Fibroblast of gingiva (primary cell): ENCODE results near the gene TRIM9.
A peak's percentile ranks its signal among the peaks of the same experiment; 100 is the strongest.
"Not testable (repeated sequence)": the region's sequence is repeated elsewhere in the genome, so short reads cannot be mapped to it uniquely, and the experiment has no call there.

Experiments used
- DNase-seq: peaks from one replicate; pipeline ENCODE4 v3.0.0-alpha.2; 2011; ENCODE audit warnings: low read depth

TRIM9 gene

DNA sequence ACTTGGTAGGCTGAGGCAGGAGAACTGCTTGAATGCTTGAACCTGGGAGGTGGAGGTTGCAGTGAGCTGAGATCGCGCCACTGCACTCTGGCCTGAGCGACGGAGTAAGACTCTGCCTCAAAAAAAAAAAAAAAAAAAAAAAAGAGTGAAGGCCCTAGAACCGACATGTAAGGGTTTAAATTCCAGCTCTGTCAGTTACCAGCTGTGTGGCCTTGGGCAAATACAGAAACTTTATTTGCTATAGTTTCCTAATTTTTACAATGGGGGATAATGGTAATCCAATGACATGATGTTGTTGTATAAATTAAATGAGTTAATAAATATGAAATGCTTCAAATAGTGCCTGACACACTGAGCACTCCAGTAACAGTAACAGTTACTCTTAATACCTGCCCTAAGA is 131.0 kb downstream of the TRIM9 start:
- no peak for DNase-seq

DNA sequence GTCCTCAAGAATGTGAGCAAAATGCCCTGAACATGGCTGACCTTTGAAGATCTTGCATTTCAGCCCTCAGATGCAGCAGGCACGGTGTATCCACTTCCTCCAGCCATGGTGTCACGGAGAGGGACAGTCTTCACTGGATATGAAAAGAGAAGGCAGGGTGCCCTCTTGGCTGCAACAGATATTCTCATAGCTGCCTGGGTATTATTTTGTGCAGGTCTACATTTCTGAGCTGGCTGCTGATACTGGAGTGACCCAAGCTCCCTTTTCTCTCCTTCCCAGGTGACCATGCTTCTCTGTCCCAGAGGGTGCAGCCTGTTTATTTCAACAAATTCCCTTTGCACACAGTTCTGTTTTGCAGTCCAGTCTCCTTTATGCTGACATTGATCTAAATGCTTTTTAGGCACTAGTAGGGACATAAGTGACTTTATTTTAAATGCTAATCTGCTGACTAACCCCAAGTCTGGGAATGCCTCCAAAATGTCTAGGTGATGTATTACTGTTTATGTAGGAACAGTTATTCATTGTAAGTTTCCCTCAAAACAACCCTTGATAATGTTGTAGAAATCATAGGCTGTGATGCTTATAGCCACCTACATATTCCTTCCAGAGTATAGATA is 133.2 kb downstream of the TRIM9 start:
- DNase-seq = peak; percentile 66

DNA sequence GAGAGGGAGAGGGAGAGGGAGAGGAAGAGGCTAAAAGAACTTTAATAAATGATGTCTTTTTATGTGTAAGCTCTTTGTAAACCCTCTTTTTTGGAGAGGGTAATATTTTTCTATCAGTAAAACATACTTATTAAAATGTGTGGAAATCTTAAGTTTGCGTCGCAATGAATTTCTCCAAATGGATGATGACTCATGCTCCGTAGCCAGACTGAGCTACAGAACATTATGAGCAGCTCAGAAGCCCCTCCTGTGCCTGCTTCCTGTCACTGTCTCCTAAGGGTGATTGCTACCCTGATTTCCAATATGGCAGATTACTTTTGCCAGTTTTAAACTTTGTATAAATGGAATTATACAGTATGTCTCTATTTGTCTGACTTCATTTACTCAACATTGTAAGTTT is 137.6 kb downstream of the TRIM9 start:
- peak; percentile 28 for DNase-seq

DNA sequence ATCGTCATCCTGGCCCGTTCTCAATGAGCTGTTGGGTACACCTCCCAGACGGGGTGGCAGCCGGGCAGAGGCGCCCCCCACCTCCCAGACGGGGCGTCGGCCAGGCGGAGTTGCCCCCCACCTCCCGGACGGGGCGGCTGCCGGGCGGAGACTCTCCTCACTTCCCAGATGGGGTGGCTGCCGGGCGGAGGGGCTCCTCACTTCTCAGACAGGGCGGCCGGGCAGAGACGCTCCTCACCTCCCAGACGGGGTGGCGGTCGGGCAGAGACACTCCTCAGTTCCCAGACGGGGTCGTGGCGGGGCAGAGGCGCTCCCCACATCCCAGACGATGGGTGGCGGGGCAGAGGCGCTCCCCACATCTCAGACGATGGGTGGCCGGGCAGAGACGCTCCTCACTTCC is 138.5 kb downstream of the TRIM9 start:
- DNase-seq = not testable (repeated sequence)

DNA sequence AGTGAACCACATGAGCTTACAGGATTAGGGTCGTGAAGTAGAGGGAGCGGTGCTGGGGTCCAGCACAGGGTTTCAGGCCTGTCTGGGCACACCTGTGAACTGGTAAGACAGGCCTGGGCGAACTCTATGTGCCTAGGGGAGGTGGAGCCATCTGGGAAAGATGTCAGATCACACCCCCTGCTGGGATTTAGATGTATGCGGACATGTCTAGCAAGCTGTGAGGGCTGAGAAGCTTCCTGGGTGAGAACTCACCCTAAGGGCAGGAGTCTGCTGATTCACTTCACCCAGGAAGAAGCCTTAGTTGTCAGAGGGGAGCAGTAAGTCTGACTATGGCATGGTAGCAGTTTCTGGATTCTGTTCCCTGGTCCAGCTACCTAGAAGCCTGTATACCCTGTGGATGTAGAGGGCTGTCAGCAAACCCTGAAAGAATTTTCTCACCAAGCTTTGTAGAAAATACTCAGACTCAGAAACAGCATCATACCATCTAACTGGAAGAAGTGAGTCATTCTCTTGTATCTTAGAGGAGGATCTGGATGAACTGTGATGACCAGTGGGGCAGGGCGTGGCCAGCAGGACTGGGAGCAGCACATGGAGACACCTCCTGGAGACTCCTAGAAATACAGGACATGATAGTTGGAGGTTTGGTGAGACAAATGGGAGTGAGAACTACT is 139.4 kb downstream of the TRIM9 start:
- peak; percentile 90 for DNase-seq

DNA sequence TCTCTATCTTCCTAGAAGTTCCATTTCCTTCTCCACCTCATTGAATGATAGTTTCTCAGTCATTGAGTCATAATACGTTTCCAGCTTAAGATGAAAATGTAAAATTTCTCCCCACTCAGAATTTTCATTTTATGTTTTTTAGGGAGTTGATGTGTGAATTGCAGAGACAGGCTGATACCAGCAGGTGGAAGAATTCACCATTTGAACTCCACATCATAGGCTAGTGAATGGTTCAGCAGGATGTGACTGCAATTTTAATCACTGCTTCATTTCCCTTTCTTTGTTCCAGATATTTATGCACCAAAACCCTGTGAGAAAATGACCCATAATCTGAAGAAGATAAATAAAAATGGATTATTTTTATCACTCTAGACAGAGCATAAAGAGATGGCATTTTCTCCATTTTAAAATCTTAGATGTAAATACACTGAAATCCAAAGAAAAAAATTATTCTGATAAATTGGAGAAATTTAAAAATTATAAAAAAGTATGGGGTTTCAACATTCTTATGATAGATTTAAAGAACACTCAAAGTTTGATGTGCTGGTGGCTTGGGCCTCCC is 140.0 kb downstream of the TRIM9 start:
- DNase-seq = peak; percentile 57

DNA sequence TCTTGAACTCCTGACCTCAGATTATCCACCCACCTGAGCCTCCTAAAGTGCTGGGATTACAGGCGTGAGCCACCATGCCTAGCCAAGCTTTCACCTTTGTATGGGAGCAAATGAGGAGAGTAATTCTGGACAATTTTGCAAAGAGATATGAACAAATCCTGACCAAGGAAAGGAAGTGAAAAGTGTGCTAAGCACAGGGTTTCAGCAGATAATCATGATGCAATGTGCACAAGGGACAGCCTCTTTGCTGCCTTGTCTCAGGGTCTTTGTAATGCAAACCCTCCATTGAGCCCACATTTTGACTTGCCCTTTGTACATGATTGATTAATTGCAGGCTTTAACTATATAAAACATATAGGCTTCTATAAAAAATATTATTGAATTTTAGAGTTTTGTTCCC is 141.4 kb downstream of the TRIM9 start:
- no peak for DNase-seq

DNA sequence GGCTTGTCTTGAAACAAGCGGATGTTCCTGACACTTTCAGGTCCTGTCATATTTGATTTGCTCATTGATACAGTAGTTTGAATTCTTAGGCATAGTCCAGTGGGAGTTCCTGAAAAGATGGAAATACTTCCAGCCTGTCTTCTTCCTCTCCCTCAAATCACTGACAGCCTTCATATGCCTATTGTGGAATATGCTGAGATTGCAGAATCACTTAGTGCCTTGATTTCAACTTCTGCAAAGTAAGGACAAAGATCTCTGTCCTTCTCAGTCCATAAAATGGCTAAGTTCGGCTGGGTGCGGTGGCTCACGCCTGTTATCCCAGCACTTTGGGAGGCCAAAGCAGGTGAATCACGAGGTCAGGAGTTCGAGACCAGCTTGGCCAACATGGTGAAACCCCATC is 143.9 kb downstream of the TRIM9 start:
- no peak for DNase-seq

DNA sequence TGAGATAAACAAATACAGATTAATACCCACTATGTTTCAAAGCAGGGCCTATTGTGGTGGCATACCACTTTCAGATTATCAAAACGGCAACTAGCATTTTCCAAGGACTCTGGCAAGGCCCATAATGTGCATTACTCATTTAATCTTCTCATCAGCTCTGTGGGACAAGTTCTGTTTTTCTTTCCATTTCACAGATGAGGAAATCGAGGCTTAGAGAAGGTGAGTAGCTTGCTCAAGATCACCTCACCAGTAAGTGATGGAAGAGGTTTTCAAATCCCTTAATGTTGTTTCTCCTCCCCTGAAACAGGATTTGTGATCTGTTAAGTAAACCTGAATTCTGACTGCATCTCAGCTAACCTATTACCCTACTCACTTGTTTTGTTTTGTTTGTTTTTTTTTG is 146.7 kb downstream of the TRIM9 start:
- DNase-seq = no peak

DNA sequence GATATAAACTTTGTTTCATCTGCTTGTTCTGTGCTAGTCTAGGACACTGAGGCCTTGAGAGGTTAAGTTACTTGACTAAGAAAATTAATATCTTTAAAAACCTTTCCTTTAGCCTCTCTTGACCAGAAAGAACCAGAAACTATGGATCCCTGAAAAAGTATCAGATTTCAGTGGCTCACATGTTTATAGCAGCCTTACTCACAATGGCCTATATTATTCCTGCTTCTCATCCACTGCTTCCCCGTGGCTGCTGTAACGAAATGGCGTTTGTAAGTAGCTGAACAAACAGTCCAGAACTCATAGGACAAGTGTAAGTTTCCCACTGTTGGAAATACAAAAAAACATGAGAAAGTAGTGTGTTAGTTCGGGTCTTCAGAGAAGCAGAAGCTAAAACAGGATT is 147.5 kb downstream of the TRIM9 start:
- peak; percentile 6 for DNase-seq

DNA sequence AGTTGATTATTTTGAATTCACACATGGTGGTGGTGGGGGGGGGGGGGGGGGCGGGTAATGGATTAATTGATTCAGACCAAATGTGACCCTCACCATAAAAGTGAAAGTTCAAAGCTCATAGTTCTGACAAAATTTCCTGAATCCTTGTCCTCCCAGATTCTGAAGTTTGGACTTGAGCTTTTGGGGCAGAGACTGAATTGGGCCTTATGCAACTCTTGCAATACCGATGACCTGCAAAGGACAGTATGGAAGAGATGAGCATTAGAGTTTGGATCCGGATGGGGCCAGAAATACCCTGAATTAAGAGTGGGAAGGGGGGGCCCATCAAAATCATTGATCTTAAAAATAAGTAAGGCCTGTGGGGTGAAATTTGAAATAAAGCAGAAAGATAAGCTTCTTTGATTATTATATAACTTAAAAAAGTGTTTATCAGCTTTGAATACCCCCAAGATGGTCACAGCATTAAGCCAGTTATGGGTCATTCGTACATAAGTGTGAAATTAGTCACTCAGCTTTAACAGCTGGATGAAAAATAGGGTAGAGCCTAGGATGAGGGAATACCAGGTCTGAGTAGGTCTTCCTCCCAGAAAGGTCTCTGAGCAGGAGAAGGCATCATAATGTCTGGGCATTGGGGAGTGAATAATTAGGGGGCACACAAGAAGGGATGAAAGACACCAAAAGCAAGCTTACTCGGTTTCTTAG is 148.5 kb downstream of the TRIM9 start:
- no peak for DNase-seq

DNA sequence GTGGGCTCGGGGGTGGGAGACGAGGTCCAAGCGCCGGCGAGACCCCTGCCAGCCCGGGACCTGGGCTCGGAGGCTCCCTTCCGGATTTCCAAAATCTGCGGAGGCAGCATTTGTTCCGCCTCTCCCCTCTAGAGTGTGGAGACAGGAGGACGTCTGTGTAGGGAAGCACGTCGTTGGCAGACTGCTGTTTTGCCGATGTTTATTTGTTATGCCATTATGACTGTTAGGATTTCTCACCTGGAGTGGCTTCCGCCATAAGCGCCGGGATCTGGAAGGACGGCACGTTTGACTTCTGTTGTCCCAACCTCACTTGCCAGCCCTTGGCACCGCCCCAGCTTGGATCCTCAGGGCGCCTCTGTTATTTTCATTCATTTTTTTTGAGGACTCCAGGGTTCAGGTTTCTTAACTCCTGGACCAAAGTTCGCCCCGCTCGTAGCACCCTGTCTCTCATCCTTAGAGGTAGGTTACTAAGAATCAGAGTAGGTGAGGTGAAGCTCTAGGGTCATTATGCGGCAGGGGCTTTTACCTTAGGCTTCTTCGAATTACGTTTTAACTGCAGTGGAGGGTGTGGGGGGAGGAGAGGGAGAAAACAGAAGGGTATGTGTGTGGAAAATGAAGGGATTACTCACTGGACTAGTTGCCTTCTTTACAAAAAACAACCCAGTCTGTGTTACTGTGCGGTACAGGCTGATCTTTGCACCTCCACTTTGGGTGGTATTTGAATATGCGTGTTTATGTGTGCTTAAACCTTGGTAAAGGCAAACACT is 150.1 kb downstream of the TRIM9 start:
- DNase-seq = peak; percentile 42

DNA sequence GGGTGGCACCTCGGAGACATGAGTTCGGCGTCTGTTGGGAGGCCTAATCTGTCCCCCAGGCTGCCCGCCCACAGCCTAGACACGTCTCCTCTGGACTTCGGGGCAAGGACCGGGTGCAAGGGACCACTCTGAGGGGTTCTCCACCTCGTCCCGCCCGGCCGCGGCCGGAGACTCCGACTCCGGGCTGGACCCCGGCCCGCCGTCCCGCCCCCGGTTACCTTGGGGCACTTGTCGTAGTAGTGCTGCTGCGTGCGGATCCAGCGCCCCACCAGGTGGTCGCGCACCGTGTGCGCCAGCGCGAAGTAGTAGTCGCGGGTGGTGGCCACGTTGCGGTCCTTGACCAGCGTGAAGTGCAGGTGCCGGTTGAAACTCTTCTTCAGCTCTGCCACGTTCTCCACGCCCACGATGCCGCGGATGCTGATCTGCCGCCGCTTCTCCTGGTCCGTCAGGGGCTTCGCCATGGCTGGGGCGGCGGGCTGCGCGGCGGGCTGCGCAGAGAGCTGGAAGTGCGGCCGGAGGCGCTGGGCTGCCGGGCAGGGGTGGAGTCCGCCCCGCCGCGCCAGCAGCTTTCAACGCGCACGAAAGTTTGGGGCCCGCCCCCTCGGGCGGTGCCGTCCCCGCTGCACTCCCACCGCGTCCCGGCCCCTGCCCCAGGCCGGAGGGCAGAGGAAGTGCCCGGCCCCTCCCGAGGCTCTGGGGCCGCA is 150.8 kb downstream of the TRIM9 start, which contains the start of gene PYGL:
Gene PYGL (minus strand): TSS at position 541 of the 704 bp plus-strand sequence. CDS start 80 bp downstream, at position 461.
- DNase-seq = peak; percentile 70

DNA sequence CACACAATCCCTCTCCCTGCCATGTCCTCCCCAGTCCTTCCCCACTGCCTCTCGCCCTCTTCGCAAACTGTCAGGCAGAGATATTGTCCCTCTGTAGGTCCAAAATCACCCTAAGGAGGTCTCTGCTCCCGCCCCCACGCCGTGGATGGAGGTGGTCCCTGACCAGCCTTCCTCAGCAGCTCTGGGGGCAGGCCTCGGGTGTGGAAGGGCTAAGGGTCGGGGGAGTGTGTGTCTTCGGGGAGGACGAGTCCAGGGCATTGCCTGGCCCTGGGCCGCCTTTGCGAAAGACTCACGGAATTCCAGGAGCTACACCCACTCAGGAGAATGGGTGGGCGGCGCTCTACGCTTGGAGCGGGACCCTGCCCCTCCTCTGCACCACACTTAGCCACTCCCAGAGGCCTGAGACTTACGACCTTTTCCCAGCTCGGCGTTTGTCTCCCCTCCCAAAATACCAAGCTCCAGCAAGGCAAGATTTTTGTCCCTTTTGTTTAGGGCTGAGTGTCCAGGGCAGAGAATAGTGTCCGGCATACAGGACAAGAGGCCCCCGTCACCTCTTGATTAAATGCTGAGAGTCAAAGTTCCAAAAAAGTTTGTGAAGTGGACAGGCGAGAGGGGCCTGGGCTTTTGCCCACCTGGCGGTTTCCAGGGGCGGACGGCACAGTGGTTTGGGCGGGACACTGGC is 151.5 kb downstream of the TRIM9 start:
- DNase-seq = peak; percentile 55

DNA sequence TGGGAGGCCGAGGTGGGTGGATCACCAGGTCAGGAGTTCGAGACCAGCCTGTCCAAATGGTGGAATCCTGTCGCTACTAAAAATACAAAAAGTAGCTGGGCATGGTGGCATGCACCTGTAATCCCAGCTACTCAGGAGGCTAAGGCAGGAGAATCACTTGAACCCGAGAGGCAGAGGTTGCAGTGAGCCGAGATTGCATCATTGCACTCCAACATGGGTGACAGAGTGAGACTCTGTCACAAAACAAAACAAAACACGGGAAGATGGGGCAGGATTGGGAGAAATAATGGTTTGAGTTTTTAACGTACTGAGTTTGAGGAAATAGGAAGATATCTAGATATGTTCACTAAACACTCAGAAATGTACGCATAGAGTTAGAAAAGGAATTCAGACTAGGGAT is 153.3 kb downstream of the TRIM9 start:
- DNase-seq = not testable (repeated sequence)

DNA sequence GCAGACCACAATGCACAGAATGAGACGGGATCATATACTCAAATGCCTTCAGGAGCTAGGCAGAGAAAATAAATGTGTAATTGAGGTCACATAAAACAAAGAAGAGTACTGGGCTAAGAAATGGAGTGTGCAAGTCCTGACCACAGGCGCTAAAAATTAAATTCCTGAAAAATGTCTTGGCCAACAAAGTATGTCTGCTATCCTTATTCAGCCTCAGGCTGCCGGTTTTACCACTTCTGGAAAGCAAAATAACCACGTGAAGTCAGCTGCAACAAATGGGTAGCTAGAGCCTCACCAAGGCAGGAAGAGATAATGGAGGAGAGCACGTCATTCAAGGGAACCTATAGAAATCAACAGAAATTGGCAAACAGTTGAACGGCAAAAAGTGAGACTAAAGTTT is 153.8 kb downstream of the TRIM9 start:
- DNase-seq = peak; percentile 14

DNA sequence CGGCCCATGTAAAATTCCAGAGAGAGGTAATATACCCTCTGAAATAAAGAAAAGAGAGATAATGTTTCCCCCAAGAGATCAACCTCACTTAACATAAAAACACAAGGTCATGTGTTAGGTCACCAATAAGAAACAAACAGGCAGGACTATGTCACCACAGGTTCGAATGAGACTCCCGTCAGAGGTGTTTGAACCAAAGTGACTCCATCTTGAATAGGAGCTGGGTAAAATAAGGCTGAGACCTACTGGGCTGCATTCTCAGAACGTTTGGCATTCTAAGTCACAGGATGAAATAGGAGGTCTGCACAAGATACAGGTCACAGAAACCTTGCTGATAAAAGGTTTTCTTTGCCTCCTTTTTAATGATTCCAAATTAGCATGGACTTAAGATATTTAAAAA is 157.1 kb downstream of the TRIM9 start:
- no peak for DNase-seq

DNA sequence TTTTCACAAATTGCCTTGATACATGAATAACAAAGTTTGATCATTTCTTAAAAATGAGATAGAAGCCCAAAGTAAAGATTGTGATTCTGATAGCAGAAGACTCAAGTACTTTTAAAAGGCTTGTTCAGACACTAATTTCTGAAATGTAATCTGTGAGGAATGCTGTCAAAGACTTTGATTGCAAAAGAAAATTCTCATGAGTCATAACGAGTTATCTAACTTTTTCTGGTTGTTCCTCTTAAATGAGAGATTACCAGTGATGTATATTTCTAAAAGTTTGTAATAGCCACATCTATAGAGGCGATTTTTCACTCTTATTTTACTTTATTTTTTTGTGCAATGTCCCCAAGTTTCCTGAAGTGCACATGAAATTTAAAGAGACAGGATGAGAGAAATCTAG is 157.6 kb downstream of the TRIM9 start:
- DNase-seq = peak; percentile 33

DNA sequence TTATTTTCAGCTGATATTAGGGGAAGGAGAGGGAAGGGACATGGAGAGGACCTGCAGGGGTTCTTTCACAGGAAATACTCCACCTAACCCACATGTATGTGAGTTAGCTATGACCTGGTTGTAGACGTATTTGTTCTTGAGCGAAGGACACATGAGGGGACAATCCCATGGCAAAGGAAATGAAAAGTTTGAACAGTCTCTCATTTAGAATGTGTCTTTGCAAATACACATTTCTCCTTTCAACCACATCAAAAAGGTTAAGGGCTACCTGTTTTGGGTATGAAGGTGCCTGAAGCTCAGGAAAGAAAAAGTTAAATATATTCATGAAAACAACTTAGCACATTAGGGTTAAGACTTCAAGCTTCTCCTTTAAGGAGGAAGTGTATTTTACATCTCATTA is 158.0 kb downstream of the TRIM9 start:
- DNase-seq = no peak

DNA sequence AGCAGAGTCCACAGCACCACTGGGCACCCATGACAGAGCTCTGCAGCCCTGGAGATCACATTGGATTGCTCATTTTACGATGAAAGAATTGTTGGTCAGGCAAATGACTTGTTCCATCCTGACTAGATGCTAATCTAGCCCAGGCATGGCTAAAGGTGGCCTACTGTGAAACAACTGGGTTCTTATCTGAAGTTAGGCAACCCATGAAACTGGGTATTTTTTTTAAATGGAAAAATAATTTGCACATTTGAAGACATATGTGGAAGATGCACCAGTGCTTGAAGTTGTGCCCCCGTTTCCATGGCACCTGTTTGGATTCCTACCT is 158.9 kb downstream of the TRIM9 start:
- no peak for DNase-seq
